IMR-90 (cell line): ENCODE measurements around the gene TRAFD1. TPM values are rescaled to one million over a fixed set of nuclear protein-coding genes. Genes with fewer than 3 reads are reported as not detected.

ENCODE experiments used
- ELK1 ChIP-seq: fragments of 150-350 bp; IDR thresholded peaks from 2 replicates; pipeline ENCODE4 v1.6.1; 2016; ENCODE audit warnings: low read depth, mild to moderate bottlenecking, low read length, moderate library complexity, borderline replicate concordance
- NFE2L2 ChIP-seq: fragments of 150-350 bp; IDR thresholded peaks from 2 replicates; pipeline ENCODE4 v1.6.1; 2016; ENCODE audit warnings: low read depth, mild to moderate bottlenecking, low read length
- polyA plus RNA-seq, 3 experiments: library from polyadenylated mRNA; depleted of rRNA; stranded (reverse); fragments of >200 nt; gene quantifications; 2 replicates each; pipeline ENCODE4 v1.2.3, GENCODE V29; 2012; ENCODE audit warnings: low replicate concordance in 1 of 3
- total RNA-seq: library from RNA; depleted of rRNA; stranded (reverse); fragments of >200 nt; gene quantifications from 2 replicates; pipeline ENCODE4 v1.2.3, GENCODE V29; 2012

The TRAFD1 gene
- total and polyA plus RNA-seq, 2 of the 4 experiments (the other 2 are of a cell fraction) = 41.3 to 70.4 TPM

- TF ChIP-seq ELK1 (no peak), NFE2L2 (no peak)
These were observed 9.9 kb upstream of the TRAFD1 start (continued) for GRCh38 chr12:112115259-112116045.
